ENCODE measurements around the gene CPXM2. TPM values are rescaled to one million over a fixed set of nuclear protein-coding genes. Genes with fewer than 3 reads are reported as not detected.

Gene CPXM2
- total and polyA plus RNA-seq, 9 of the 15 experiments (the other 6 are each of a cell fraction or from before 2014, with no cell fraction given) = not detected

GRCh38 chr10:123890226-123890625 lies 1.4 kb downstream of the CPXM2 start (continued):
- TF ChIP-seq, protein P1, sequence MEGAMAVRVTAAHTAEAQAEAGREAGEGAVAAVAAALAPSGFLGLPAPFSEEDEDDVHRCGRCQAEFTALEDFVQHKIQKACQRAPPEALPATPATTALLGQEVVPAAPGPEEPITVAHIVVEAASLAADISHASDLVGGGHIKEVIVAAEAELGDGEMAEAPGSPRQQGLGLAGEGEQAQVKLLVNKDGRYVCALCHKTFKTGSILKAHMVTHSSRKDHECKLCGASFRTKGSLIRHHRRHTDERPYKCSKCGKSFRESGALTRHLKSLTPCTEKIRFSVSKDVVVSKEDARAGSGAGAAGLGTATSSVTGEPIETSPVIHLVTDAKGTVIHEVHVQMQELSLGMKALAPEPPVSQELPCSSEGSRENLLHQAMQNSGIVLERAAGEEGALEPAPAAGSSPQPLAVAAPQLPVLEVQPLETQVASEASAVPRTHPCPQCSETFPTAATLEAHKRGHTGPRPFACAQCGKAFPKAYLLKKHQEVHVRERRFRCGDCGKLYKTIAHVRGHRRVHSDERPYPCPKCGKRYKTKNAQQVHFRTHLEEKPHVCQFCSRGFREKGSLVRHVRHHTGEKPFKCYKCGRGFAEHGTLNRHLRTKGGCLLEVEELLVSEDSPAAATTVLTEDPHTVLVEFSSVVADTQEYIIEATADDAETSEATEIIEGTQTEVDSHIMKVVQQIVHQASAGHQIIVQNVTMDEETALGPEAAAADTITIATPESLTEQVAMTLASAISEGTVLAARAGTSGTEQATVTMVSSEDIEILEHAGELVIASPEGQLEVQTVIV (CRISPR knock-in tag; IDR thresholded peaks at IDR 0.05; ENCODE audit: borderline replicate concordance) = no peak
- TF ChIP-seq, protein P2, sequence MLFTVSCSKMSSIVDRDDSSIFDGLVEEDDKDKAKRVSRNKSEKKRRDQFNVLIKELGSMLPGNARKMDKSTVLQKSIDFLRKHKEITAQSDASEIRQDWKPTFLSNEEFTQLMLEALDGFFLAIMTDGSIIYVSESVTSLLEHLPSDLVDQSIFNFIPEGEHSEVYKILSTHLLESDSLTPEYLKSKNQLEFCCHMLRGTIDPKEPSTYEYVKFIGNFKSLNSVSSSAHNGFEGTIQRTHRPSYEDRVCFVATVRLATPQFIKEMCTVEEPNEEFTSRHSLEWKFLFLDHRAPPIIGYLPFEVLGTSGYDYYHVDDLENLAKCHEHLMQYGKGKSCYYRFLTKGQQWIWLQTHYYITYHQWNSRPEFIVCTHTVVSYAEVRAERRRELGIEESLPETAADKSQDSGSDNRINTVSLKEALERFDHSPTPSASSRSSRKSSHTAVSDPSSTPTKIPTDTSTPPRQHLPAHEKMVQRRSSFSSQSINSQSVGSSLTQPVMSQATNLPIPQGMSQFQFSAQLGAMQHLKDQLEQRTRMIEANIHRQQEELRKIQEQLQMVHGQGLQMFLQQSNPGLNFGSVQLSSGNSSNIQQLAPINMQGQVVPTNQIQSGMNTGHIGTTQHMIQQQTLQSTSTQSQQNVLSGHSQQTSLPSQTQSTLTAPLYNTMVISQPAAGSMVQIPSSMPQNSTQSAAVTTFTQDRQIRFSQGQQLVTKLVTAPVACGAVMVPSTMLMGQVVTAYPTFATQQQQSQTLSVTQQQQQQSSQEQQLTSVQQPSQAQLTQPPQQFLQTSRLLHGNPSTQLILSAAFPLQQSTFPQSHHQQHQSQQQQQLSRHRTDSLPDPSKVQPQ (CRISPR knock-in tag; IDR thresholded peaks at IDR 0.05; ENCODE audit: borderline replicate concordance) = no peak
- TF ChIP-seq, protein P3, sequence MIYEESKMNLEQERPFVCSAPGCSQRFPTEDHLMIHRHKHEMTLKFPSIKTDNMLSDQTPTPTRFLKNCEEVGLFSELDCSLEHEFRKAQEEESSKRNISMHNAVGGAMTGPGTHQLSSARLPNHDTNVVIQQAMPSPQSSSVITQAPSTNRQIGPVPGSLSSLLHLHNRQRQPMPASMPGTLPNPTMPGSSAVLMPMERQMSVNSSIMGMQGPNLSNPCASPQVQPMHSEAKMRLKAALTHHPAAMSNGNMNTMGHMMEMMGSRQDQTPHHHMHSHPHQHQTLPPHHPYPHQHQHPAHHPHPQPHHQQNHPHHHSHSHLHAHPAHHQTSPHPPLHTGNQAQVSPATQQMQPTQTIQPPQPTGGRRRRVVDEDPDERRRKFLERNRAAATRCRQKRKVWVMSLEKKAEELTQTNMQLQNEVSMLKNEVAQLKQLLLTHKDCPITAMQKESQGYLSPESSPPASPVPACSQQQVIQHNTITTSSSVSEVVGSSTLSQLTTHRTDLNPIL (CRISPR knock-in tag; IDR thresholded peaks at IDR 0.05) = no peak
- TF ChIP-seq RNF219 (CRISPR knock-in tag; IDR thresholded peaks at IDR 0.05) = no peak
- no peak for TF ChIP-seq ZNF384 (IDR thresholded peaks at IDR 0.05; ENCODE audit: low read depth, low read length)
- no peak for TF ChIP-seq TGIF2 (CRISPR knock-in tag; IDR thresholded peaks at IDR 0.05)
- no peak for TF ChIP-seq GABPB2 (CRISPR knock-in tag; conservative IDR thresholded peaks at IDR 0.05)
- TF ChIP-seq ZNF146 (CRISPR knock-in tag; IDR thresholded peaks at IDR 0.05; ENCODE audit: unreplicated experiment) = no peak
- TF ChIP-seq ZNF232 (CRISPR knock-in tag; IDR thresholded peaks at IDR 0.05) = no peak

Data from K562 (cell line).